Common myeloid progenitor, CD34-positive (primary cell): ENCODE data around the gene RBM15.

Experiments used
- CTCF ChIA-PET: fragments of 350-600 bp; sonication (Branson Sonifier 250); formaldehyde crosslinking; loops from one replicate; lab custom pipeline; 2021; ENCODE audit warnings: antibody characterized with exemption; lab: Charles Lee
- POLR2A ChIA-PET: fragments of 350-600 bp; sonication (Branson Sonifier 250); formaldehyde crosslinking; loops from one replicate; lab custom pipeline; 2021; ENCODE audit warnings: antibody characterized with exemption; lab: Charles Lee
- DNase-seq, 3 donors: peaks; one replicate each; pipeline versions ENCODE4 v3.0.0 to v3.0.0-alpha.2; 2013
- H3K27ac ChIP-seq, 2 experiments: 1 replicate in 1 of 2; 2 replicates in 1 of 2; pipeline ENCODE4 v1.7.0; 2013; ENCODE audit warnings: inconsistent platforms in 2 of 2, low read length in 2 of 2, mild to moderate bottlenecking in 2 of 2, low read depth in 1 of 2, moderate library complexity in 1 of 2; ENCODE audit not compliant: severe bottlenecking in 2 of 2, insufficient read depth in 1 of 2, poor library complexity in 1 of 2
- H3K27me3 ChIP-seq, 5 experiments: replicated peaks in 2 of 5; 1 replicate in 3 of 5; 2 replicates in 2 of 5; pipeline versions ENCODE4 v1.6.1 to v1.7.0; 2013; ENCODE audit warnings: low read length in 4 of 5, mild to moderate bottlenecking in 2 of 5, moderate library complexity in 2 of 5, inconsistent platforms in 1 of 5; ENCODE audit not compliant: insufficient read depth in 5 of 5, control insufficient read depth in 4 of 5
- H3K36me3 ChIP-seq, 4 experiments: 1 replicate in 2 of 4; 2 replicates in 2 of 4; pipeline versions ENCODE4 v1.6.1 to v1.7.0; 2013; ENCODE audit warnings: low read length in 3 of 4, control low read depth in 1 of 4, mild to moderate bottlenecking in 1 of 4; ENCODE audit not compliant: control insufficient read depth in 4 of 4, insufficient read depth in 4 of 4
- H3K4me1 ChIP-seq, 4 experiments: 1 replicate in 3 of 4; 2 replicates in 1 of 4; pipeline versions ENCODE4 v1.6.1 to v1.7.1; 2013; ENCODE audit warnings: low read length in 3 of 4, mild to moderate bottlenecking in 3 of 4, control low read depth in 1 of 4, inconsistent platforms in 1 of 4, moderate library complexity in 1 of 4; ENCODE audit not compliant: control insufficient read depth in 4 of 4, insufficient read depth in 4 of 4; ENCODE audit errors: control extremely low read depth in 1 of 4
- H3K4me3 ChIP-seq, 7 experiments: 1 replicate in 4 of 7; 2 replicates in 3 of 7; pipeline versions ENCODE4 v1.5.1 to v1.7.0; 2013; ENCODE audit warnings: mild to moderate bottlenecking in 7 of 7, low read length in 6 of 7, moderate library complexity in 6 of 7, inconsistent platforms in 2 of 7, low read depth in 2 of 7, control low read depth in 1 of 7; ENCODE audit not compliant: insufficient read depth in 4 of 7, control insufficient read depth in 1 of 7; ENCODE audit errors: extremely low read depth in 1 of 7
- H3K9me3 ChIP-seq, 5 experiments: 1 replicate in 4 of 5; 2 replicates in 1 of 5; pipeline versions ENCODE4 v1.6.1 to v1.7.1; 2013; ENCODE audit warnings: low read length in 4 of 5, mild to moderate bottlenecking in 2 of 5, inconsistent platforms in 1 of 5, low read depth in 1 of 5, moderate library complexity in 1 of 5; ENCODE audit not compliant: control insufficient read depth in 4 of 5, insufficient read depth in 2 of 5; ENCODE audit errors: control extremely low read depth in 1 of 5
- WGBS: methylation state at CpG from one replicate; pipeline ENCODE4 v1.1.5; 2013; ENCODE audit not compliant: insufficient coverage; 5-methylcytosine and 5-hydroxymethylcytosine counted together

RBM15 gene

DNA sequence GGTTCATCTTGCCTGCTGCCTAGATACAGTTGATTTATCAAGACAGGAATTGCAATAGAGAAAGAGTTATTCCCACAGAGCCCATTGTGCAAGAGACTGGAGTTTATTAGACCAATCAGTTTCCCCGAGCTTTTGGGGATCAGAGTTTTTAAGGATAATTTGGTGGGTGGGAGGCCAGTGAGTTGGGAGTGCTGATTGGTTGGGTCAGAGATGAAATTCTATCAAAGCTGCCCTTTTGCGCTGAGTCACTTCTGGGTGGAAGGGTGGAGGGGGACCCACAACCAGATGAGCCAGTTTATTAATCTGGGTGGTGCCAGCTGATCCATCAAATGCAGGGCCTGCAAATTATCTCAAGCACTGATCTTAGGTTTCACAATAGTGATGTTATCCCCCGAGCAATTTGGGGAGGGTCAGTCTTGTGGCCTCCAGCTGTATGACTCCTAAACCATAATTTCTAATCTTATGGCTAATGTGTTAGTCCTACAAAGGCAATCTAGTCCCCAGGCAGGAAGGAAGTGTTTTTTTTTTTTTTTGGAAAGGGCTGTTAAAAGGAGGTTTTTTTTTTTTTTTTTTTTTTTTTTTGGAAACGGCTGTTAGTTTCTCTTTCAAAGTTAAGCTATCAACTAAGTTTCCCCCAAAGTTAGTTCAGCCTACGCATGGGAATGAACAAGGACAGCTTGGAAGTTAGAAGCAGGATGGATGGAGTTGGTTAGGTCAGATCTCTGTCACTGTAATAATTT is 44.2 kb downstream of the RBM15 start:
- H3K4me3 ChIP-seq: peak overlapping the region in 5 of 7 experiments; percentile 17 to 54 (median 34)
- H3K4me1 ChIP-seq: peaks cover 14 to 19% (median 15%) of the 10 kb centered on the region in 4 experiments
- H3K9me3 ChIP-seq: no peaks in the 10 kb centered on the region
- peak overlapping the region in 1 of 2 experiments; percentile 47 for H3K27ac ChIP-seq
- peaks cover 1 to 16% (median 8%) of the 10 kb centered on the region in 4 experiments for H3K36me3 ChIP-seq
- POLR2A ChIA-PET: no interaction called here
- WGBS: 63% methylated on average over 2 of the region's 5 CpGs
- H3K27me3 ChIP-seq: no peaks in the 10 kb centered on the region
- CTCF ChIA-PET: interaction anchor here (0.8 to 3.3 kb wide), 3 partner anchors 16 to 29 kb away, joined by 3 to 11 read pairs (median 4); no protein-coding TSS in a partner anchor
- DNase-seq: peak; percentile 20 to 64 (median 43)

DNA sequence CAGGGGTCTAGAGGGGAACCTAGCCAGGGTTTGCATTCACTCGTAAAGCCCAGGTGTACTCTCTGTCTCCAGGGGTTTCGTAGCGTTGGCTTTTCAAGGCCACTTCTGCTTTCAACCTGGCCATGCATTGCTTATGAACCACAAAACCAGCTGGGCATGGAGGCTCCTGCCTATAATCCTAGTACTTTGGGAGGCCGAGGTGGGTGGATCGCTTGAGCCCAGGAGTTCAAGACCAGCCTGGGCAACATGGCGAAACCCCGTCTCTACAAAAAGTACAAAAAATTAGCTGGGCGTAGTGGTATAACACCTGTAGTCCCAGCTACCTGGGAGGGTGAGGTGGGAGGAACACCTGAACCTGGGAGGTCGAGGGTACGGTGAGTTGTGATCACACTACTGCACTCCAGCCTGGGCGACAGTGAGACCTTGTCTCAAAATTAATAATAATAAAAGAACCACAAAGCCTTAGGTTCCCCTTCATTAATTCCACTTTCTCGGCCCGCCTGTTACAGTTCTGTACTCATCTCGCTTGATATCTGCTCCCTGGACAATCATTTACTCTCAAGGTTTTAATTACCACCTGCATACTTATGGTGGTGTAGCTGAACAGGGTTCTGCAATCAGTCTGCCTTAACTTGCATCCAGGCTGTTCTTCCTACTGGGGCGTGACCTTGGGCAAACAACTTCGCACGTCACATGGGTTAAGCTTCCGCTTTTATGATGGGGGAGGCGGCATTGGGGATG is 45.6 kb downstream of the RBM15 start:
- no peaks in the 10 kb centered on the region for H3K9me3 ChIP-seq
- H3K4me3 ChIP-seq: no peak overlapping the region
- peak overlapping the region in 1 of 2 experiments; percentile 47 for H3K27ac ChIP-seq
- no peaks in the 10 kb centered on the region for H3K27me3 ChIP-seq
- WGBS: 86% methylated on average over 15 of the region's 19 CpGs
- H3K4me1 ChIP-seq: peaks cover 14 to 19% (median 15%) of the 10 kb centered on the region in 4 experiments
- CTCF ChIA-PET: interaction anchor here (1.0 to 3.3 kb wide), 4 partner anchors 24 to 82 kb away, joined by 3 to 11 read pairs (median 4); no protein-coding TSS in a partner anchor
- peaks cover 0 to 8% (median 1%) of the 10 kb centered on the region in 4 experiments for H3K36me3 ChIP-seq
- peak; percentile 14 to 57 (median 39) for DNase-seq
- POLR2A ChIA-PET: no interaction called here

DNA sequence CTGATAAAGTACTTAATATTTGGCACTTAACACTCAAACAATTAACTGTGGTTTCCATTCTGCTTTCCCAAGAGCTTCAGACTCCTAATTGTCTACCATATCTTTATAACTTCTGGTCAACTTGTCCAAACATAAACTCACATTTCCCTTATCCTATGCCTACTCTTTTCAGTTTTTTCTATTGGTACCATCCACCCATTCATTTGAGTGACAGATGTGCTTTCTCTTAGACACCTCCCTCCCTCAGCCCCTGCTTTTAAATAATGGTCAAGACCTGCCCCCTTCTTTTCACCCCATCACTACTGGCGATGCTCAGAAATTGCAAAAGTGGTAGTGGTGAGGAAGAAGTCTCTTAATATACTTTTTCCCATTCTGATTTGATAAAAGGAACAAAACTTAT is 46.2 kb downstream of the RBM15 start:
- POLR2A ChIA-PET: no interaction called here
- no CpG with 5 or more reads among the region's 1 CpG for WGBS
- H3K4me1 ChIP-seq: peaks cover 14 to 19% (median 15%) of the 10 kb centered on the region in 4 experiments
- no peaks in the 10 kb centered on the region for H3K27me3 ChIP-seq
- peaks cover 0 to 8% (median 1%) of the 10 kb centered on the region in 4 experiments for H3K36me3 ChIP-seq
- DNase-seq: no peak
- H3K9me3 ChIP-seq: no peaks in the 10 kb centered on the region
- H3K4me3 ChIP-seq: no peak overlapping the region
- CTCF ChIA-PET: interaction anchor here (1.0 to 3.3 kb wide), 4 partner anchors 25 to 82 kb away, joined by 3 to 11 read pairs (median 4); no protein-coding TSS in a partner anchor
- no peak overlapping the region for H3K27ac ChIP-seq

DNA sequence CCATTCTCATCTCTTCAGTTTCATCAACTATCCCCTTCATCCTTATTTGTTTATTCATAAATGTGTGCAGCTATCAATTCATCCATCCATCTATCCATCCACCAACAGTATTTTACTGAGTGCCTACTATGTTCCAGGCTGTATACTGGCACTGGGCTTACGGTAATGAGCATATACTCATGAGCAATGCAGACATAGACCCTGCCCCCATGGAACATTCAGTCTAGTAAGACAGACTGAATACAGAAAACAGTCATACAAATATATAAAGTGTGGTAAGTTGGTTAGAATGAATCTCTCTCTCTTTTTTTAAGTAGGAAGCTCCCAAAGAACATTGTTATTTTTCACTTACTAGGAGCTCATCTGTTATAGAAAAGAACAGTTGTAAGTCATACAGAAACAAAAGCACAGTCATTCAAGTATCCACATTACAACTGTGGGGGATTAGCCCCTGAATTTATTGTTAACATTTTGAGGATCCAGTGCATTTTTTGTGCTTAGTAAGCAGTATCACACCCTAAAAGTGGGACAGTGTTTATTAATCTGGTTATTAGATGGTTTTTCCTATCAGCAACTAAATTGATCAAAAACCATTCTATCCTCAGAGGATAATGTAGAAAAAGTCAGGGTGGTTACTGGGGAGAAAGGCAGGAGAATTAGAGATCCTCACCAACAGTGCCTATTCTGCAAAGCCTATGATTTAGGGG is 48.0 kb downstream of the RBM15 start:
- no CpG with 5 or more reads among the region's 1 CpG for WGBS
- Histone ChIP-seq H3K36me3 (peaks cover 0 to 3% (median 1%) of the 10 kb centered on the region in 4 experiments), H3K27ac (no peak overlapping the region), H3K4me1 (peaks cover 14 to 19% (median 15%) of the 10 kb centered on the region in 4 experiments), H3K4me3 (no peak overlapping the region), H3K9me3 (no peaks in the 10 kb centered on the region), H3K27me3 (no peaks in the 10 kb centered on the region)
- ChIA-PET POLR2A (interaction anchor here (0.6 kb wide), 1 partner anchor 183 kb away, joined by 3 read pairs; no protein-coding TSS in a partner anchor), CTCF (interaction anchor here (1.3 to 2.5 kb wide), 3 partner anchors 17 to 73 kb away, joined by 4 to 8 read pairs (median 4); no protein-coding TSS in a partner anchor)
- no peak for DNase-seq

DNA sequence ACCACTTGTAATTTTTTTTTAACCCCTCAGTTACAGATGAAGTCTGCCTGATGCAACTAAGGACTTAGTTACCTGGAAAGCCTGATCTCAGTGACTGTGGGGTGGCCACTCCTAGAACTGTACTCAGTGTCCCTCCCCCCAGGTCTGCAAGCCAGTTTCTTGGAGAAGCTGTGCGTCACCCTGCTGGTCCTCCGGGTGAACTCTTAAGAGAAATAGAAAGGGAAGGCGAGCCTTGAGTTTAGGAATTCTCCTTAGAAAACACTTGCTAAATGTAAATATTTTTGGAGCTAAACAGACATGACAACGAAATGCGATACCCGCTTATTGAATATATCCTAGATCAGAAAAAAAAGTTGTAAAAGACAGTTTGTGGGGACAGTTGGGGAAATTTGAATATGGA is 50.9 kb downstream of the RBM15 start:
- Histone ChIP-seq H3K36me3 (peaks cover 0 to 5% (median 3%) of the 10 kb centered on the region in 4 experiments), H3K27me3 (no peaks in the 10 kb centered on the region), H3K4me1 (no peaks in the 10 kb centered on the region), H3K9me3 (no peaks in the 10 kb centered on the region), H3K4me3 (no peak overlapping the region), H3K27ac (no peak overlapping the region)
- 100% methylated on average over 1 of the region's 6 CpGs for WGBS
- ChIA-PET POLR2A (no interaction called here), CTCF (no interaction called here)
- no peak for DNase-seq

DNA sequence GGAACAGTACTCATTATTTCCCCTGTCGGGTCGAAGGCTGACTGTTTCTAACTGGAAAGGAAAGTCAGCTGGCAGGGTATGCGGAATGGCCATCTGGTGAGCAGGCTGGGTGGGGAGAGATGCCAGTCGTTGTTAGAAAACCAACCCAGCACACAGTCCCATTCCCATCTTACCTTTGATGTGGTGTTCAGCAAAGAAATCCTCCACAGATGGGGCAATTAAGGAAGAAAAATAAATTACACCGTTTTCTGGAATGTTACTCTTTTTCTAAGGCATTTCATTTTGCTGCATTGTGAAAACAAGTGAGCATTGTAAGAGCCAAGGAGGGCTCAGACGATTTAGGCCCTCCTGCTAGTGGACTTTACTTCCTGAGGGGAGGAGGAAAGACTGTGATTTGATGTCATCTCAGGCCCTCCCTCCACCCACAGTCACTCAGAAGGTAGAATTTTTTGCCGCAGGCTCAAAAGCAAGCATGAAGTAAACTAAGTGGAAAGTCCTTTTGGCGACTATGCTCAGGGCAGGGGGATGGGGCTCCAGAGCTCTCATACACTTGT is 51.6 kb downstream of the RBM15 start, which contains the start of gene SLC16A4:
TSS of gene SLC16A4 (minus strand) at position 335 of the 554 bp plus-strand sequence. CDS start 1,703 bp downstream, outside the sequence.
- CTCF ChIA-PET: no interaction called here
- no peak within 1 kb of the TSS for H3K27ac ChIP-seq
- H3K27me3 ChIP-seq: no peaks in the 10 kb centered on the region
- DNase-seq: no peak
- peaks cover 0 to 5% (median 3%) of the 10 kb centered on the region in 4 experiments for H3K36me3 ChIP-seq
- H3K9me3 ChIP-seq: no peaks in the 10 kb centered on the region
- no peaks in the 10 kb centered on the region for H3K4me1 ChIP-seq
- H3K4me3 ChIP-seq: no peak within 1 kb of the TSS
- WGBS: 87% methylated on average over 4 of the region's 8 CpGs
- POLR2A ChIA-PET: no interaction called here
